Stimulated activated CD4-positive, alpha-beta T cell treated with anti-CD3 and anti-CD28 coated beads, Interleukin-4, amount 100 ng/mL, for 1 hour (primary cell): ENCODE data around the gene MINAR1.

Experiments
- DNase-seq: peaks from one replicate; pipeline ENCODE4 v3.0.0-alpha.2; 2020

MINAR1 gene

GRCh38 chr15:79432345-79433275, 474 bp downstream of the MINAR1 start:
- DNase-seq: no peak

DNA sequence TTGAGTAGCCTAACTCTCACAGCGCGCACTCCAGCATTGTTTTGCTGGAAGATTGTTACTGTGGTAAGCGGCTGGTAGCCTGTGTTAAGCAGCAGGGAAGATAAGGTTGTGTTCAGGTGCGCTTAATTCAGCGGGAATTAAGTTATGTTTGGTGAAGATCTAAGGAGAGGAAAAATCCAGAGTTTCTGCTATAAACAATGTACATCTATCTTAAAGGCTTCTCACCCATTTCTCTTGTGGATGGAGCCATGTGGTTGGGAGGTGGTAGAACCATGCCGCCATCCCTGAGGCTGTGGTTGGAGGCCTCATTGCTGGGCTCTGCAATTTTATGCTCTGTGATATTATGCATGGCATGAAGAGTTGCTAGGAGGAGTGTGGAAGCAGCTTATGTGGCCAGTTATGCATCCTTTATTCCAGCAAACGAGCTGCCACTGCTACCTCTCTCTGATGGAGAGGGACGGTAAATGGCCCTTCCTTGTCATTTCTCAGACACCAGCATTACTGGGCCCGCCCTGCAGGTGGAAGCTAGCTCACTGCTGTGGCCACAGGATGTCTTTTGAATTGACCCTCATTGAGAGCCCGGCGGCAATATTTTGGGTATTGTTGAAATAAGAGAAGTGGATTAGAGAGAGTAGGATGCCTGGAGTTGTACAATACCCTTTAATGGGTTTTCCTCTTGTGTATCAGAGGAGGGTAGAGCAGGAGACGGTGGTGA, 1.3 kb downstream of the MINAR1 start:
- no peak for DNase-seq

DNA sequence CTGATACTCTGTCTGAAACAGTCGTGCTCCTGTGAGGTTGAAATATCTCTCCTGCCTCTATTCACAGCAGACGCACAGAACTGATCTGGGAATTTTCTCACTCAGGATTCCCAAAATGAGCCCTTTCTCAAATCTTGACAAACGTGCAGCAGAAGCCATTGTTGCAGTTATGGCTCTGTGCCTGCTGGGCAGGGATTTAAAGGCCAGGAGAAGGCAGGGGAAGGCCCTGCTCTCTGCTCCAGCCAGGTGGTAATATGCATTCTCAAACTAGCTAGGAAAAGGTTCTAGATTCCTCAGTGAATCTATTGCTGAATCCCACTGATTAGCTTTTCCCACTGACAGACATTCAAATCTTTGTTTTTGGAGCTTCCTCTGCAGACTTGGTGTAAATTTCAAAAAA, 2.2 kb downstream of the MINAR1 start:
- no peak for DNase-seq

- DNase-seq: no peak
Measured at GRCh38 chr15:79436037-79436780, 4.1 kb downstream of the MINAR1 start.

GRCh38 chr15:79437275-79438000, 5.3 kb downstream of the MINAR1 start:
- DNase-seq: no peak

DNA sequence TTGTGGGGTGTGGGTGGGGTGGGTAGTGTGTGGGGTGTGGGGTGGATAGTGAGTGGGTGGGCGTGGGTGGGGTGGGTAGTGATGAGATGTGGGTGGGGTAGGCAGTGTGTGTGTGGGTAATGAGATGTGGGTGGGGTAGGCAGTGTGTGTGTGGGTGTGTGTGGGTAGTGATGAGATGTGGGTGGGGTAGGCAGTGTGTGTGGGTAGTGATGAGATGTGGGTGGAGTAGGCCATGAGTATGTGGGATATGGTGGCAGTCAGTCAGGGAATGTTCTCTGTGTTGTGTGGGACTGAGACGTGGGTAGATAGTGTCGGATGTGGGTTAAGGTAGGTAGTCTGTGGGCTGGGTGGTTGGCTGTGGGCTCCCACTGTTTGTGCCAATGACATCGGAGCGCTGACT, 7.1 kb downstream of the MINAR1 start:
- no peak for DNase-seq

DNA sequence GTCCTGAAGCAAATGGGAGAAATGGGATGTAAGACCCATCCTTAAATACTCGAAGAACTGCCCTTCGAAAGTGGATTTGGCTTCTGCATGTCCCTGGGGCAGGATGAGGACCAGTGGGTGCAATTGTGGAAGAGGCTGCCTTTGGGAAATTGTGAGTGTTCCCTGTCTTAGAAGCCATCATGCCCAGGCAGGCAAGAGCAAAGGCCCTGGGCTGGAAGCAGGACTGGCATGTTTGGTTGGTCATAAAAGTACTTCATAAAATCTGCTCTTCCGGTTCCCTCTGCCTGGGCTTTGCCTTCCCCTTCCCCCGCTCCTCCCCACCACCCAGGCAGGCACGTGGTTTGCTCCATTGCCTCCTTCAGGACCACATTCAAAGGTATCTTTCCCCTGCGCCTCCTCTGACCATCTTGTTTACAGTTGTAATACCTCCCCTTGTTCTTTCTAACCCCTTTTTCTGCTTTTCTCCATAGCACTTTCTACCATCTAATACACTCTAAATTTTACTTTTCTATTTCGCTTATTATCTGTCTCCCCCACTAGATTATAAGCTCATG, 8.3 kb downstream of the MINAR1 start:
- DNase-seq: no peak

- DNase-seq: no peak
Measured at GRCh38 chr15:79442911-79443310, 10.8 kb downstream of the MINAR1 start.

GRCh38 chr15:79447060-79447459, 14.9 kb downstream of the MINAR1 start:
- no peak for DNase-seq

DNA sequence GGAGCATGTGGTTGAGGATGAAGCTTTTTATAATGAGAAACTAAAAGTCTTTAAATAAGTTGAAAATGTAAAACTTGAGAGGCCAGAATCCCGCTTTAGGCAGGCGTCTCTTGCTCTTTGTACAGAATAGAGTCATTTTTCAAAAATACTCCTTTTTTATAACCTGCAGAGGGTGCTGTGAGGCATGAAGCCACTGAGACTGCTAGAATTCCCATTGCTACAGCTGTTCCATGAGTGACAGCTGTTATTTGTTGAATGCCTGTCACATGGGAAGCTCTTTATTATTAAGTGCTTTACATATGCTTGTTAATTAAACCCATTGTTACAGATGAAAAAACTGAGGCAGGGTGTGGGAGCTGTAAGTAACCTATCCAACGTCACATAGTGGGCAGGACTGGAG, 18.5 kb downstream of the MINAR1 start:
- DNase-seq: no peak

DNA sequence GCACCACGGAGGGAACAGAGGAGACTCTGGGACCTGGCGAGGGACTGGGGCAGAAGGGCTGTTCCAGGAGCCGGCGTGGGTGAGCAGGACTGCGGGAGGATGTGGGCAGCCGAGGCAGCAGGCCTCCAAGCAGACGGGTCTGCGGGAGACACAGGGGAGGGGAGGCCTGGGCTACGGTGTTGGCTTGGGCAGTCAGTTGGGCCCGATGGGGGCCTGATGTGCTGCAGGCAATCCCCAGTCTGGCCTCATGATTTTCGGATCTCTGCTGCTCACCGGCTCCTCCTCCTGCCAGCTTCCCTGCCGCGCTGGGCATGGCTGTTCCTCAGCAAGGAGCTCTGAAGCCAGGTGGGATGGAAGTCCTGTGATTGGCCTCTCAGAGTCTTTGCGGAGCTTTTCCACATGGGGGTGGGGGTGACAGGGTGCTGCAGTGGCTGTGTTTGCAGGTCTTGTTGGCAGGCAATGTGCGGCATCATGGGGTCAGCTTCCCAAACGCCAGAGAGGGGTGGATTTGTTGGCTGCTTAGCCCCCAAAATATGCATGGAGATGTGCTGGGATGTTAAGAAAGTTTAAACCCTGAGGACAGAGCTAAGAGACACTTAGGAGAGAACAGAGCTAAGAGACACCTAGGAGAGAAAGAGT, 19.3 kb downstream of the MINAR1 start:
- no peak for DNase-seq

DNA sequence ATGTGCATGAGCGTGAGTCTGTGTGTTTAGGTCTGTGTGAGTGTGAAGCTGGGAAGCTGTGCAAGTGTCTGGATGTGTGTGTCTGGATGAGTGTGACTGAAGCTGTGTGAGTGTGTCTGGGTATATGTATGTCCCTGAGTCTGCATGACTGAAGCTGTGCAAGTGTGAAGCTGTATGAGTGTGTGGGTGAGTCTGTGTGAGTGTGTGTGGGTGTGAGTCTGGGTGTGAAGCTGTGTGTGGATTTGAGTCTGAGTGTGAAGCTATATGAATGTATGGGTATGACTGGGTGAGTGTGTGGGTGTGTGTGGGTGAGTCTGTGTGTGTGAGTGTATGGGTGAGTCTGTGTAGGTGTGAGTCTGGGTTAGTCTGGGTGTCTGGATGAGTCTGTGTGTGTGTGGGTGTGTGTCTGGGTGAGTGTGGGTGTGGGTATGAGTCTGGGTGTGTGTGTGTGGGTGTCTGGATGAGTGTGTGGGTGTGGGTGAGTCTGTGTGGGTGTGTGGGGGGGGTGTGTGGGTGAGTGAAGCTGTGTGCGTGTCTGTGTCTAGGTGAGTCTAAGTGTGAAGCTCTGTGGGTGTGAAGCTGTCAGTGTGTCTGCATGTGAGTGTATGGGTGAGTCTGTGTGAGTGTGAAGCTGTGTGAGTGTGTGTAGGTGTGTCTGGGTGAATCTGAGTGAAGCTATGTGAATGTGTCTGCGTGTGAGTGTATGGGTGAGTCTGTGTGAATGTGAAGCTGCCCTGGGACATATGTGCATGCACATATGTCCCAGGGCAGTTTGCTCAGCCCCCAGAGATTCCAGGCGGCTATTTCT, 20.3 kb downstream of the MINAR1 start:
- DNase-seq: no peak

- no peak for DNase-seq
Measured at GRCh38 chr15:79453446-79453845, 21.3 kb downstream of the MINAR1 start.

DNA sequence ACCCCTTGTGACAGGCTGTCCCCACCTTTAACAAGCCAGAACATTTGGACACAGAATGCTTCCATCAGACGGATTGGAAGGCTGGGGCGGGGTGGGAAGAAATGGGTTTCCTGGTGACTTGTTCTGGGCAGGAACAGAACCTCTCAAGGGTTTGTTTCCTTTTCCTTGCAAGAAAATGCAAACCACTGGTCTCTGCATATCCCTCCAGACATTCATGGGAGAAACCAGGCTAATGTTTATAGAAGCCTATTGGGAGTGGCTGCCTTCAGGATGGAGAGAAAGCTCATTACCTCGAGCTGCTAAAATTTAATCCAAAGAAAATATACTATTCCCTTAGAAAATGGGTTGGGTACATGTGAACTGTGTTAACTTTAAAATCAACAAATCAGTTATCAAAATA, 21.9 kb downstream of the MINAR1 start:
- DNase-seq: no peak

DNA sequence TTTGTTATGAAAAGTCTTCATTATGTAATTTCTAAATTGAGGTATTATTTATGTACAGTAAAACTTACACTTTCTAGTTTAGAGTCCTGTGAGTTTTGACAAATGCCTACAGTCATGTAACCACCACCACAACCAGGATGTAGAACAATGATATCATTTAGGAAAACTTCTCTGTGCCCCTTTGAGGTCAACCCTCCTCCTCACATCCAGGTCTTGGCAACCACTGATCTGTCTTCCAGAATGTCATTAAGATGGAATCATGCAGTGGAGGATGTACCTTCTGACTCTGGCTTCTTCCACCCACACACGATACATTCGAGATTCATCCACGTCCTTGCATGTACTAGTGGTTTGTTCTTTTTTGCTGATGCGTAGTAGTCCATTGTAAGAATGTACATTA, 23.2 kb downstream of the MINAR1 start:
- DNase-seq: no peak

GRCh38 chr15:79455943-79456342, 23.8 kb downstream of the MINAR1 start:
- DNase-seq: no peak

GRCh38 chr15:79458491-79458890, 26.4 kb downstream of the MINAR1 start:
- no peak for DNase-seq

- DNase-seq: no peak
Measured at GRCh38 chr15:79459666-79460065, 27.5 kb downstream of the MINAR1 start.

DNA sequence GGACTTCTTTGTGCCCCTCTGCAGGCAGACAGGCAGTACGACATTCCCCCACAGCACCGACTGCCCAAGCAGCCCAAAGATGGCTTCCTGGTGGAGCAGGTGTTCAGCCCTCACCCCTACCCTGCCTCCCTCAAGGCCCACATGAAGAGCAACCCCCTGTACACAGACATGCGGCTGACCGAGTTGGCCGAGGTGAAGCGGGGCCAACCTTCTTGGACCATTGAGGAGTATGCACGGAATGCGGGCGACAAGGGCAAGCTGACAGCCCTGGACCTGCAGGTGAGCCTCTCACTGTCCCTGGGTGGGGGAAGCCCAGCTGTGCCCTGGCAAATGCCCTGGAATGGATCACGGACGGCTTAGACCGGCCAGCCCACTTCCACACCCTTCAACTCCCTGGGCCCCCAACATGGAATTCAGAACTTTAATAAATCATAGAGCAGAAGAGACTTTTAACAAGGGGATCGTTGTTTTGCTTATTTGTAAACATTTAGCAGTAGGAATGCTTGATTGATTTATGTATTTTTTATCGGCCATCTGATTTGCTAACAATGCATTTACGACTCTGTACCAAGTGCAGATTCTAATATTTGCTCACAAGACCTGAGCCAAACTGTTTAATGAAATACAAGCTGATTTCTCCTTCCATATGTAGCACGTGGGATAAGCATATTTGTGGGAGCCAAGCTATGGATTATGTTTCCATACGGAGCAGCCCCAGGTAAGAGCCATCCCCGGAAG, 31.1 kb downstream of the MINAR1 start:
- DNase-seq: no peak

DNA sequence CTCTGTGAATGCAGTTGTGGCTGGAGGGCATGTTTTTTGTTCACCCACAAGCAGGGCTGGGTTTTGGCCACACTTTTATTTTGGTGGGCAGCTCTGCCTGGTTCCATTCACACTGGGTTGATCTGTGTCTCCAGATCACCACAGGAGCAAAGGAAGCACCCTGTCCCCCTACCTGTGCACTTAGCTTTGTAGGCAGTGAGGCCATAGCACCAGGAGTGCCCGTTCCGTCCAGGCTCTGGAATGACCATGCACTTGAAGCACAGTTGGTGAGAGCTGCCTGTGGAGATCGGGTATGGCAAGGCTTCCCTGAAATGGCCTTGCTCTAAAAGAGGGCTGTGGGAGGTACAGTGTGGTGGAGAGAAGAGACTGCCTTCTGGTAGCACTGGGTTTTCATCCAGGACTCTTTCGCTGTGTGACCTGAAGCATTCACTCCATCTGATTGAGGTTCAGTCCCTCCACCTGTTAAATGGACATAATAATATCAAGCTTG, 31.7 kb downstream of the MINAR1 start:
- DNase-seq: no peak
